C4-2B (cell line): ENCODE data around the gene CLMN.

Source experiments
- ZFX ChIP-seq: fragments of 450-650 bp; IDR thresholded peaks from 2 replicates; pipeline ENCODE4 v1.6.1; 2017
- TF ChIP-seq, protein P1 (sequence below): fragments of 450-650 bp; conservative IDR thresholded peaks from 2 replicates; pipeline ENCODE4 v1.5.1; 2017; ENCODE audit warnings: mild to moderate bottlenecking

DNA sequence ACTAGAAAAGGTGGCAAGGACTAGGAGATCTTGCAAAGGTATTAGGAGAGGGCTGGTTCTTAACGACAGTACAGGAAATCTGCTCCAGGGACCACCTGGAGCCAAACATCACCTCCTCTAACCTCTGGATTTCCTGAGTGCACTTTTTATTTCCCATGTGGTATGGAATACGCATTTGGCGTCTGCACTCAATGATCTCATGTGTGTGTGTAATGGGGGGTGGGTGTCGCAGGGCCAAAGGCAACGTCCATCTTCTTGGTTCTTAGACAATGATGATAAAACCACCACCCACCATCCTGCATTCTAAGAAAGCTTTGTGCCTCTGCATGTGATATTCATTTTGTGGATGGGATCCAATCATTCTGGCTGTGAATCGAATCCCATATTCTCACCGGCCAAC, 68.8 kb downstream of the CLMN start:
- TF ChIP-seq, protein P1, sequence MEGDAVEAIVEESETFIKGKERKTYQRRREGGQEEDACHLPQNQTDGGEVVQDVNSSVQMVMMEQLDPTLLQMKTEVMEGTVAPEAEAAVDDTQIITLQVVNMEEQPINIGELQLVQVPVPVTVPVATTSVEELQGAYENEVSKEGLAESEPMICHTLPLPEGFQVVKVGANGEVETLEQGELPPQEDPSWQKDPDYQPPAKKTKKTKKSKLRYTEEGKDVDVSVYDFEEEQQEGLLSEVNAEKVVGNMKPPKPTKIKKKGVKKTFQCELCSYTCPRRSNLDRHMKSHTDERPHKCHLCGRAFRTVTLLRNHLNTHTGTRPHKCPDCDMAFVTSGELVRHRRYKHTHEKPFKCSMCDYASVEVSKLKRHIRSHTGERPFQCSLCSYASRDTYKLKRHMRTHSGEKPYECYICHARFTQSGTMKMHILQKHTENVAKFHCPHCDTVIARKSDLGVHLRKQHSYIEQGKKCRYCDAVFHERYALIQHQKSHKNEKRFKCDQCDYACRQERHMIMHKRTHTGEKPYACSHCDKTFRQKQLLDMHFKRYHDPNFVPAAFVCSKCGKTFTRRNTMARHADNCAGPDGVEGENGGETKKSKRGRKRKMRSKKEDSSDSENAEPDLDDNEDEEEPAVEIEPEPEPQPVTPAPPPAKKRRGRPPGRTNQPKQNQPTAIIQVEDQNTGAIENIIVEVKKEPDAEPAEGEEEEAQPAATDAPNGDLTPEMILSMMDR = no peak
- no peak for TF ChIP-seq ZFX
